ENCODE data around the gene UCK2.

GRCh38 chr1:165927169-165927568 lies 99.8 kb downstream of the UCK2 start:
- TF ChIP-seq, protein P1, sequence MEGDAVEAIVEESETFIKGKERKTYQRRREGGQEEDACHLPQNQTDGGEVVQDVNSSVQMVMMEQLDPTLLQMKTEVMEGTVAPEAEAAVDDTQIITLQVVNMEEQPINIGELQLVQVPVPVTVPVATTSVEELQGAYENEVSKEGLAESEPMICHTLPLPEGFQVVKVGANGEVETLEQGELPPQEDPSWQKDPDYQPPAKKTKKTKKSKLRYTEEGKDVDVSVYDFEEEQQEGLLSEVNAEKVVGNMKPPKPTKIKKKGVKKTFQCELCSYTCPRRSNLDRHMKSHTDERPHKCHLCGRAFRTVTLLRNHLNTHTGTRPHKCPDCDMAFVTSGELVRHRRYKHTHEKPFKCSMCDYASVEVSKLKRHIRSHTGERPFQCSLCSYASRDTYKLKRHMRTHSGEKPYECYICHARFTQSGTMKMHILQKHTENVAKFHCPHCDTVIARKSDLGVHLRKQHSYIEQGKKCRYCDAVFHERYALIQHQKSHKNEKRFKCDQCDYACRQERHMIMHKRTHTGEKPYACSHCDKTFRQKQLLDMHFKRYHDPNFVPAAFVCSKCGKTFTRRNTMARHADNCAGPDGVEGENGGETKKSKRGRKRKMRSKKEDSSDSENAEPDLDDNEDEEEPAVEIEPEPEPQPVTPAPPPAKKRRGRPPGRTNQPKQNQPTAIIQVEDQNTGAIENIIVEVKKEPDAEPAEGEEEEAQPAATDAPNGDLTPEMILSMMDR (IDR thresholded peaks at IDR 0.05), result no peak
- no peak for TF ChIP-seq POLR2A (IDR thresholded peaks at IDR 0.05)
